Stimulated activated CD4-positive, alpha-beta T cell treated with anti-CD3 and anti-CD28 coated beads, Interleukin-12 subunit alpha, Interleukin-12 subunit beta, amount 100 ng/mL, for 4 hours (primary cell): ENCODE data around the gene TENM3.
"Not testable (repeated sequence)": the region's sequence is repeated elsewhere in the genome, so short reads cannot be mapped to it uniquely, and the experiment has no call there.

Experiments
- DNase-seq: peaks from one replicate; pipeline ENCODE4 v3.0.0-alpha.2; 2020

TENM3 gene

GRCh38 chr4:182228991-182229577, 14.1 kb upstream of the TENM3 start:
- DNase-seq = no peak

DNA sequence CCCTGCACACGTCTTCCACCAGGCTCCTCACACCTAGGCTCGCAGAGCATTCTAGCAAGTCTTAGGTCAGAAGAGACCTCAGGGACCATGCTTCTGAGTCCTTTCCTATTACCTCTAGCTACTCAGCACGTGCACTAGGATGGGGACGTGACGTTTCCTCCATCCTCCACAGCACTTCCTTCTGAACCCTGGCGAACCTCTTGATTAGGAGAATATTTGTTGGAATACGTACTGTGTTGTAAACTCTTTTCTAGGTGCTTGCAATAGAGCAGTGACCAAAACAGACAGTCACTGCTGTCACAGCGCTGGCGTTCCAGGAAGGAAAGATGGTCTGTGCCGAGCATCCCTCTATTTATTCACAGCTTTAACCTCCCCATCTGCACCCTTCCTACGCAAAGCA, 12.9 kb upstream of the TENM3 start:
- DNase-seq = no peak

GRCh38 chr4:182231080-182231479, 12.1 kb upstream of the TENM3 start:
- DNase-seq = no peak

DNA sequence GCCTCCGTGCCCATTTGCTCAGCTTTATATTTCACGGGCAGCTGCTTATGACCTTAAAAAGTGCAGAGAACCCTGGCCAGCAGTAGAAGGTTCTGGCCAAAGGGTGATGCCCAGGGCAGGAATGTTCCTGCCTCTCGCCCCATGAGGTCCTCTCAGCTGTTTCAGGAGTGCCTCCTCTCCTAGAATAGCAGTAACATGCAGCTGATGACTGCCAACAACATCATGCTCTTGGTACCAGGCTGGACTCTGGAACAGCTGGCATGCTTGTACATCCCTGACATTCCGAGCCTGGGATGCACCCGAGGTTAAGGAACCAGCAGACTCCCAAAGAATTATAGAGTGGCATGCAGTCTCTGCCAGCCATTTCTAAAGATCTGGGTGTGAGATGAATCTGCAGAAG, 11.7 kb upstream of the TENM3 start:
- no peak for DNase-seq

DNA sequence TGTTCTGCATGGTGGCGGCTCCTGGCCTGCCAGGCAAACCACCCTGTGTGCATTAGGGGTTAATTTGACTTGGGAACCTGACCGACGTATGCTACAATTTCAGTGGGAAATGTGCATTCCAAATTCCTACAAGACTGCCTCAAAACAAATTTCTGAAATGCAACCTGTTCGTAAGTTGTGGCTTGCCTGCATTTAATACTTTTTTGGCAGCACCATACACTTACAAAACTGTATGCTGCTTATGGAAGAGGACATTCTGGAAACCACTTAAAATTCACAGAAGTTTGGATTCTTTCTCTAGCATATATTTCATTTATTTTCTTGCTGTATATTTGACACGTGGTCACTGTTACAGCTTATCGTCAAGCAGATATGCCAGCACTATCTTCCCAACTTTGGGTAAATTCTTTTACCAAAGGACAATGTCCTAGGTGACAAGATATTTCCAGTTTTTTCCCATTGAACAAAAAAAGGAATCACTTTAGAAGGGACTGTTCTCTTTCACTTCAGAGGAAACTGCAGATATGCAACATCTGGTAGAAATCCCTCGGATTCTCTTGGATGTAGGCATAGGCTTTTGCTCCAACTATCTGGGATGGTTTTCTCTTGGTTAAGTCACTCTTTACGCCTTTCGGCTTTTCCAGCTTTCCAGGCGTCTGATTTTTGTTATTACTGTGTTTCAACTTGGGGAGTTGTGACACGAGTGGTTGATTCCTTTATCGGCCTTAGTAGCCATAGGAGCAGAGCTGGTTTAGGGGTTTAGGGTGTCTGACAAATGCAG, 9.7 kb upstream of the TENM3 start:
- DNase-seq = no peak

DNA sequence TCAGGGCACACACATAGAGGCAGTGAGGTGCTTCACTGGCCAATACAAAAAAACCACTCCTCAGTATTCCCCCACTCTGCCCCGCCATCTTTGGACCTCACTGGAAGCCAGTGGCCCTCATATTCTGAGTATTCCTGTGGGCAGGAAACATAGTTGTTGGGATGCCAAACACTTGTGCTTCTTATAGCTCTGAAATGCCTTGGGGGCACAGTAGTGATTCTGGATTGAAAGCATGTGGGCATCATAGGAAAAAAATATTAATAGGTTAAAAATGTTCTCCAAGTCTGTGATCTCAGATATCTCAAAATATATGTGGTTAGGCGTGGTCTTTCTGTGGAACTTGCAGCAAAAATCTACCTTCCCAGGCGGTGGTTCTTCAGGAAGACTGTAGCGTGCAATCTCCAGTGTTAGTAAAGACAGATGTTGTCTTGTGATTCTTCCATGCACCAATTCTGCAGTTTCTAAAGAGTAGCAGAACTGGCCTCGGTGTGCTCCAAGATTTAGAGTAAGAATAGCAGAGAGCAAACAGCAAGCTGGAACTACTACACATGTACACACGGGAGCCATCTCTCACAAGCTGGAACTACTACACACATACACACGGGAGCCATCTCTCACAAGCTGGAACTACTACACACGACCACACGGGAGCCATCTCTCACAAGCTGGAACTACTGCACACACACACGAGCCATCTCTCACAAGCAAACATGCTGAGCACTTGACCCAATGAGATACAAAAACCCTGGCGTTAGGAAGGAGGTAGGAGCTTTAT, 8.0 kb upstream of the TENM3 start:
- no peak for DNase-seq

GRCh38 chr4:182236186-182236585, 7.0 kb upstream of the TENM3 start:
- DNase-seq = no peak

GRCh38 chr4:182237010-182237409, 6.2 kb upstream of the TENM3 start:
- DNase-seq = not testable (repeated sequence)

- DNase-seq = no peak
These were observed 4.8 kb upstream of the TENM3 start for GRCh38 chr4:182238355-182238931.

DNA sequence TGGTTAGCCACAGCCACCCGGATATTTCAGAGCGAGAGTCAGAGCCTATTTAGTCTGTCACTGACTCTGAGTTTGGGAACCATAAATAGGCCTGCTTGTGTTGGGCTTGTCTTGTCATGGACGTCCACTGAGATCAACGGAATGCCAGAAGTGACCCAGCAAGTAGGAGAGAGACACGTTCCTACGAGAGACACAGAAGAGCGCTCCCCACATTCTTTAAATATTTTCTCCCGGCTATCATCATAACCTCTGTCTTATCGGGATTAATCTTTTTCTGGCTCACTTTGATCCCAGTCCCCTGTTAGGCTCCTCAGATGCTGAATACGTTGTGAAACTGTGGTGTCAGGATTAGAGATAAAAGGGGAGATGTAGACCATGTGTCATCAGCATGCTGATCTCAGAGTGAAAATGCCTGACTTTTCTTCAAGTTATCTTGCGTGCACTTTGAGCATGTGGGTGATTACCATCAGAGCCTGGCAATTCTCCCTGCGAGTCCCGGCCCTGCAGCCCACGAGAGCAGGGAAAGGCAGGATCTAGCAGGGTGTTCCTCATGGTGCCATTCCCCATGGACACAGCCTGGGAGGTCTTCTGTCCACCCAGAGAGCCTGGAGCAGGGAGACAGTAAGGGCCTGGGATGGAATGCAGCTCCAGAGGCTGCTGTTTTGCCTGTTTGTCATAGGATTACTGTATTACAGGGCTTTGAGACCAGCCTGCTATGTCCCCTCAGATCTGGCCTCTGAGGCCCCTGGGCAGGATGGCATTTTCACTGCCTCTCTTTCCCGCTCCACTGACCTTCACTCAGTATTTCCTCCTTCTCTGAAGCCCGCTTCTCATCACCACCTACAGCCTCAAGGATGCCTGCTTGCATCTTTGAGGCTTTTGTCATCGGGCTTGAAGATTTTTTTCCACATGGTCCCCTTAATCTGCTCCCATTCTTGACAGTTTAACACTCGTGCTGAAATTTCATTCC, 2.8 kb upstream of the TENM3 start:
- DNase-seq = no peak

DNA sequence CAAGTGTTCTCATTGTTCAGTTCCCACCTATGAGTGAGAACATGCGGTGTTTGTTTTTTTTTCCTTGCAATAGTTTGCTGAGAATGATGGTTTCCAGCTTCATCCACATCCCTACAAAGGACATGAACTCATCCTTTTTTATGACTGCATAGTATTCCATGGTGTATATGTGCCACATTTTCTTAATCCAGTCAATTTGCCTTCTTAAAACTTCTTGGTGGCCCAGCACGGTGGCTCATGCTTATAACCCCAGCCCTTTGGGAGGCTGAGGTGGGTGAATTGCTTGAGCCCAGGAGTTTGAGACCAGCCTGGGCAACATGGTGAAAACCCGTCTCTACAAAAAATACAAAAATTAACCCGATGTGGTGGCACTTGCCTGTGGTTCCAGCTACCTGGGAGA, 942 bp upstream of the TENM3 start:
- DNase-seq = not testable (repeated sequence)

- DNase-seq = no peak
These were observed 415 bp upstream of the TENM3 start for GRCh38 chr4:182242787-182243186.

DNA sequence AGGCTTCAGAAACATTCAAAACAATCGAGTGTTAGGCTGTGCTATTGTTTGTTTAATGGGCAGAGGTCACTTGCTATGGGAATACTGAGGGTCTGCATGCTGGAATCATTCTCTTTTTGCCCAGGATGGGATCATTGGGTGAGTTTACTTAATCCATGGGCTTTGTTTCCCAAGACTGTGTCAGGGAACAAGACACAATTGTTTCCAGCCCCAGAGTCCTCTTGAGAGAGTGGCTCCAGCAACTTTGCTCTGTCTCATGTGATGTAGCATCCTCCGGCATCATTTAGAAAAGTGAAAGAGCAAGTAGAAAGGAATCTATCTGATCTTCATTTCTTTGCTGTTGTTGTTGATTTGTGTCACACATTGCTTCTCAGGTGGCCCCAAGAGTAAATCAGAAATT, 1.8 kb downstream of the TENM3 start:
- no peak for DNase-seq

- no peak for DNase-seq
These were observed 2.5 kb downstream of the TENM3 start for GRCh38 chr4:182245541-182246215.

DNA sequence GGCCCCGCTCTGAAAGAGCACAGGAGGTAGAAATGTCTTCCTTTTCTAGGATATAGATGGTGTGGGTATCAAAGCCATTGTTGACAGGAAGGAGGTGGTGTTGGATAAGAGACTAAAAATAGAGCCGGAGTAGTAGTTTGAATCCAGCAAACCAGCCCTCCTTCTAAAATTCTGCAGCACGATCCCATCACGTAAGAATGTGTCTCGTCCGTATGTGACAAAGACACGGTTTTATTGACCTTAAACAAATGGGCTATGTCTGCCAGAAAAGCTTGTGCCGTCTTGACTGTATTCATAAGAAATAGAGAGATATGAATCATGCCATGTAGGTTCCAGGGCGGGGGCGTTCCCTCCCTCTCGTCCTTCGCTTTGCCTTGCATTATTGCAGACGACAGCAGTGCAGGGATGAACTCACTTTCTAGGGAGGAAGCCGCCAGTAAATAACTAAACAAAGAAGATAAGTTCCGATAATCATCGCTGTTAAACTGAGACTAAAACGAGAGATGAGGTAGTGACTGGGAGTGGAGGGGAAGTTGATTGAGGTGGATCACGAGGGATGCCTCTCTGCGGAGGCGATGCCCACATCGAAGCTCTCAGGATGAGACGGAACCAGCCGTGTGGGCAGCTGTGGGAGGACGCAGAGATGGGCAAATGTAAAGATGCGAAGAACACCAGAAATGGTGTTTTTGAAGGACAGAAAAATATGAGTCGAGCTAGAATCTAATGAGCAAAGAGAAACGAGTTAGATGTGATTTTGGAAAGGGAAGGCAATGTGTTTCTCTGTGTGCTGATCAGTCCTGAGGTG, 3.4 kb downstream of the TENM3 start:
- no peak for DNase-seq

DNA sequence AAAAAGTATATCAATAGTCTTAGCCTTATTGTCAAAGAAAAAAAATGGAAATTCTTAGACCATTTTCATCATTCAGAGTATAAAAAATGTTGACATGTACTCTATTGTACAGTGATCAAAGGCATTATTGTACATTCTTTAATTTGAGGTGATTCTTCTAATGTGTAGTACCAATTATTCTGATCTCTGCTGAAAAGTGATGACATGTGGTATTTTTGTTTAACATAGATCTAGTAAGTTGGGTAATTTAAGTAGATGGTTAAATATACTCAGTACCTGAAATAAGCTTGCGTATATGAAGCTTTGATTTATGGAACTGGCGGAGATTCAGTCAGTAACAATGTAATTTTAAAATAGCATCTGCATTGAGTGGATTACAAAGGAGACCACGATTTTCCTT, 5.1 kb downstream of the TENM3 start:
- DNase-seq = no peak

DNA sequence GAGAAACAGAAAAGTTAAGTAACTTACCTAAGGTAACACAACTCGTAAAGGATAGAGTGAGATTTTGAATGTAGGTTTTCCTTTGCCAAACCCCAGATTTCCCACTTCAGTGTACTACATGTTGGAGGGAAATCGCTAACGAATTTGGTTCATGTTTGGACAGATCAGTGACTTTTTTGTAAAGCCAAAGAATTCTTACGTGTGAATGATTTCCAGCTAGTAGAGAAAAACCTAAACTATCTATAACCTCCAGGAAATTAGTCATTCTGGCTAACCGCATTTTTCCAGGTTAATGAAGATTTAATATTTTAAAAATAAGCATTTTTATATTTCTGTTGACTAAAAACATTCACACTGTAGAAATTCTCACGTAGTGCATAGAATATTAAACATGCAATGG, 7.2 kb downstream of the TENM3 start:
- DNase-seq = no peak

GRCh38 chr4:182251116-182251515, 7.9 kb downstream of the TENM3 start:
- no peak for DNase-seq

GRCh38 chr4:182252220-182252619, 9.0 kb downstream of the TENM3 start:
- no peak for DNase-seq

GRCh38 chr4:182254026-182254780, 11.0 kb downstream of the TENM3 start:
- no peak for DNase-seq
